ENCODE data around the gene PLXNA4. TPM values are rescaled to one million over a fixed set of nuclear protein-coding genes. Genes with fewer than 3 reads are reported as not detected.
A peak's percentile ranks its signal among the peaks of the same experiment; 100 is the strongest.

PLXNA4 gene
- total and polyA plus RNA-seq, 9 of the 15 experiments (the other 6 are each of a cell fraction or from before 2014, with no cell fraction given) = under 0.01 to 0.09 TPM; not detected in 7

DNA sequence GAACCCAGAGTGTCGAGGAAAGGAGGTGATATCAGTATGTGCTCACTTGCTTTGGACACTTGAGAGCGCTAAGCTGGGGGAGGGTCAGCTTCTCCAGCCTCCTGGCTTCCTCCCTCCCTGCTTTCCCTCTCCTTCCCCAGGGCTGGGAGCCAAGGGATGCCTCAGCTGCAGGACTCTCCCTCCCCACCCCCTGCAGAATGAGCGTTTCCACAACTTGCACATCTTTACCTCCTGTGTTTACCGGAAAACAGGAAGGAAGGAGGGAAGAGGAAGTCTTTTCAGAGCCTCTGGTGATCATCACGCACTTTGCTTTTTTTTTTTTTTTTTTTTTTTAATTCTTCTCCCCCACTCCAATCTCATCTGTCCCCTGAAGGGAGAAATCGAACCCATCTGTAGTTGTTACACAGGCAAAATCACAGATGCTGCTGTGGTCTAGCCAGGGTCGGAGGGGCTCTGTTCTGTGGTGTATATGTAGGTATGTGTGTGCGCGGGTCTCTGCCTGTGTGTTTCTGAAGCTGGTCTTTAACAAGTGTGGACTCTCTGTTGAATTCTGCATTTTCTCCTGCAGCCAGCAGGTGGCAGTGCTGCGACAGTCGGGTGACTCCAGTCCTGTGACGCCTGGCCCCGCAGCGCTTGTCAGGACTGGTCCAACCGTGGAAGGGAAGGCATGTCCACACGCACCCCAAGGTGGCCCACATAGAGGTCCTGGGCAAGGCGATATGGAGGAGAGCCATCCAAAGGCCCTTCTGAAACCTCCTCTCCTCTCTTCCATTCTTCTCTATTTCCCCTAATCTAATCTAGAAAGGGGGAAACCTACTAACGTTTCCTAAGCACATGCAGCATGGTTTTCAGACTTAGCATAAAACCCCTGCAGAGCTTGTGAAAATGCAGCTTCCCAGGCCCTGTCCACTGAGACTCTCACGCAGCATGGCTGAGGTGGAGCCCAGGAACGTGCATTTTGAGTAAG, 257.6 kb downstream of the PLXNA4 start:
- in situ Hi-C loops (cut with MboI) (no loop called here), intact Hi-C loops (cut with micrococcal nuclease) (loop anchor here (1.0 to 2.0 kb wide), 2 partner anchors 174 to 262 kb away; no protein-coding TSS in a partner anchor)
- peaks cover 6 to 28% of the 10 kb centered on the region in 2 experiments; a peak in 4 of 5 replicates for H3K27me3 ChIP-seq (ENCODE audit: control insufficient read depth in 2 of 2, insufficient read depth in 2 of 2, low read length in 2 of 2)
- no peak overlapping the region for H3K9ac ChIP-seq (ENCODE audit: insufficient read depth in 1 of 2, low read depth in 2 of 2, low read length in 2 of 2)
- WGBS (ENCODE audit: insufficient coverage, low coverage, missing lambda C conversion rate) = 2% methylated on average over 17 of the region's 20 CpGs
- no peaks in the 10 kb centered on the region for H3K9me3 ChIP-seq (replicated peaks; ENCODE audit: control insufficient read depth, insufficient read depth, low read depth, low read length)
- no peaks in the 10 kb centered on the region for H3K9me1 ChIP-seq (ENCODE audit: control insufficient read depth, insufficient read depth, low read length)
- no peaks in the 10 kb centered on the region for H3K79me2 ChIP-seq (ENCODE audit: control insufficient read depth, insufficient read depth, low read length)
- H4K20me1 ChIP-seq (replicated peaks; ENCODE audit: control insufficient read depth, insufficient read depth, low read length) = peaks cover 5% of the 10 kb centered on the region; the same call in 1 of the 2 replicates
- no TSS peak for BruUV-seq (replicated peaks)
- no peak overlapping the region for H2AFZ ChIP-seq (ENCODE audit: low read depth, low read length)
- H3K4me1 ChIP-seq (replicated peaks in 1 of 2; ENCODE audit: control insufficient read depth in 2 of 2, insufficient read depth in 2 of 2, low read length in 2 of 2) = no peaks in the 10 kb centered on the region
- H3K27ac ChIP-seq (ENCODE audit: extremely low read depth, low read depth, low read length) = no peak overlapping the region
- DNase-seq (ENCODE audit: extremely low read depth in 1 of 4, low spot score in 3 of 4) (peak; percentile 88 to 95 (median 92)), ATAC-seq (peak; percentile 99), FAIRE-seq (peak; percentile 94)
- ChIA-PET CTCF (ENCODE audit: low intra/inter-chr PET ratio) (interaction anchor here (0.6 to 2.5 kb wide), 3 partner anchors 173 to 265 kb away, joined by 3 to 15 read pairs (median 4); no protein-coding TSS in a partner anchor), POLR2A (interaction anchor here (0.6 to 1.0 kb wide), 3 partner anchors 9 to 629 kb away, joined by 3 read pairs; no protein-coding TSS in a partner anchor)
- H3K4me2 ChIP-seq (ENCODE audit: insufficient read depth, low read length) = no peak overlapping the region
- H3K4me3 ChIP-seq = no peak overlapping the region
- no peaks in the 10 kb centered on the region for H3K36me3 ChIP-seq (ENCODE audit: control insufficient read depth, insufficient read depth, low read length)
- TF ChIP-seq DEAF1 (CRISPR knock-in tag; IDR thresholded peaks at IDR 0.05) (peak; percentile 74), ZMIZ1 (IDR thresholded peaks at IDR 0.05; ENCODE audit: low read depth in 2 of 2, low read length in 2 of 2) (peak; percentile 29; a peak in 1 of 4 replicates), CC2D1A (IDR thresholded peaks at IDR 0.05) (peak; percentile 51; the same call in 1 of the 2 replicates), TAF1 (IDR thresholded peaks at IDR 0.05; ENCODE audit: control insufficient read depth, extremely low read depth, insufficient read depth, low read length, severe bottlenecking) (no peak), RAD21 (CRISPR knock-in tag; conservative IDR thresholded peaks at IDR 0.05 in 1 of 2, IDR thresholded peaks at IDR 0.05 in 1 of 2) (peak; percentile 88 to 93), CXXC5 (CRISPR knock-in tag; IDR thresholded peaks at IDR 0.05) (peak; percentile 47; the same call in 1 of the 2 replicates), CBX8 (IDR thresholded peaks at IDR 0.05; ENCODE audit: borderline replicate concordance, extremely low read depth, low read depth, low read length, poor library complexity, severe bottlenecking) (no peak)
- TF ChIP-seq, protein P1, sequence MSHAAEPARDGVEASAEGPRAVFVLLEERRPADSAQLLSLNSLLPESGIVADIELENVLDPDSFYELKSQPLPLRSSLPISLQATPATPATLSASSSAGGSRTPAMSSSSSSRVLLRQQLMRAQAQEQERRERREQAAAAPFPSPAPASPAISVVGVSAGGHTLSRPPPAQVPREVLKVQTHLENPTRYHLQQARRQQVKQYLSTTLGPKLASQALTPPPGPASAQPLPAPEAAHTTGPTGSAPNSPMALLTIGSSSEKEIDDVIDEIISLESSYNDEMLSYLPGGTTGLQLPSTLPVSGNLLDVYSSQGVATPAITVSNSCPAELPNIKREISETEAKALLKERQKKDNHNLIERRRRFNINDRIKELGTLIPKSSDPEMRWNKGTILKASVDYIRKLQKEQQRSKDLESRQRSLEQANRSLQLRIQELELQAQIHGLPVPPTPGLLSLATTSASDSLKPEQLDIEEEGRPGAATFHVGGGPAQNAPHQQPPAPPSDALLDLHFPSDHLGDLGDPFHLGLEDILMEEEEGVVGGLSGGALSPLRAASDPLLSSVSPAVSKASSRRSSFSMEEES (CRISPR knock-in tag; IDR thresholded peaks at IDR 0.05) = no peak
- TF ChIP-seq, protein P2, sequence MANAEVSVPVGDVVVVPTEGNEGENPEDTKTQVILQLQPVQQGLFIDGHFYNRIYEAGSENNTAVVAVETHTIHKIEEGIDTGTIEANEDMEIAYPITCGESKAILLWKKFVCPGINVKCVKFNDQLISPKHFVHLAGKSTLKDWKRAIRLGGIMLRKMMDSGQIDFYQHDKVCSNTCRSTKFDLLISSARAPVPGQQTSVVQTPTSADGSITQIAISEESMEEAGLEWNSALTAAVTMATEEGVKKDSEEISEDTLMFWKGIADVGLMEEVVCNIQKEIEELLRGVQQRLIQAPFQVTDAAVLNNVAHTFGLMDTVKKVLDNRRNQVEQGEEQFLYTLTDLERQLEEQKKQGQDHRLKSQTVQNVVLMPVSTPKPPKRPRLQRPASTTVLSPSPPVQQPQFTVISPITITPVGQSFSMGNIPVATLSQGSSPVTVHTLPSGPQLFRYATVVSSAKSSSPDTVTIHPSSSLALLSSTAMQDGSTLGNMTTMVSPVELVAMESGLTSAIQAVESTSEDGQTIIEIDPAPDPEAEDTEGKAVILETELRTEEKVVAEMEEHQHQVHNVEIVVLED (CRISPR knock-in tag; IDR thresholded peaks at IDR 0.05) = no peak
